GM13977 (cell line): ENCODE data around the gene TRPV4.
A peak's percentile ranks its signal among the peaks of the same experiment; 100 is the strongest.

Experiments
- DNase-seq: peaks from one replicate; pipeline ENCODE4 v3.0.0; 2012; ENCODE audit warnings: low spot score
- in situ Hi-C: fragments of 300-500 bp; cut with MboI; formaldehyde crosslinking; loops from one replicate; pipeline ENCODE4 v1.12.0; 2022; ENCODE audit warnings: low sequenced_read_pairs, low pct_unique_long_range_greater_than_20kb, mixed read lengths, inconsistent platforms; ENCODE audit not compliant: unreplicated experiment
- TF ChIP-seq, protein P1 (sequence below): IDR thresholded peaks from 2 replicates; pipeline ENCODE4 v1.5.1; 2012; ENCODE audit warnings: mild to moderate bottlenecking, control low read depth; ENCODE audit not compliant: insufficient read depth; ENCODE audit errors: extremely low read depth, missing control alignments

TRPV4 gene

GRCh38 chr12:109844983-109845823, 12.0 kb upstream of the TRPV4 start:
- in situ Hi-C loops, result no loop called here
- TF ChIP-seq, protein P1, sequence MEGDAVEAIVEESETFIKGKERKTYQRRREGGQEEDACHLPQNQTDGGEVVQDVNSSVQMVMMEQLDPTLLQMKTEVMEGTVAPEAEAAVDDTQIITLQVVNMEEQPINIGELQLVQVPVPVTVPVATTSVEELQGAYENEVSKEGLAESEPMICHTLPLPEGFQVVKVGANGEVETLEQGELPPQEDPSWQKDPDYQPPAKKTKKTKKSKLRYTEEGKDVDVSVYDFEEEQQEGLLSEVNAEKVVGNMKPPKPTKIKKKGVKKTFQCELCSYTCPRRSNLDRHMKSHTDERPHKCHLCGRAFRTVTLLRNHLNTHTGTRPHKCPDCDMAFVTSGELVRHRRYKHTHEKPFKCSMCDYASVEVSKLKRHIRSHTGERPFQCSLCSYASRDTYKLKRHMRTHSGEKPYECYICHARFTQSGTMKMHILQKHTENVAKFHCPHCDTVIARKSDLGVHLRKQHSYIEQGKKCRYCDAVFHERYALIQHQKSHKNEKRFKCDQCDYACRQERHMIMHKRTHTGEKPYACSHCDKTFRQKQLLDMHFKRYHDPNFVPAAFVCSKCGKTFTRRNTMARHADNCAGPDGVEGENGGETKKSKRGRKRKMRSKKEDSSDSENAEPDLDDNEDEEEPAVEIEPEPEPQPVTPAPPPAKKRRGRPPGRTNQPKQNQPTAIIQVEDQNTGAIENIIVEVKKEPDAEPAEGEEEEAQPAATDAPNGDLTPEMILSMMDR, result peak; percentile 99
- peak; percentile 94 for DNase-seq

- DNase-seq, result no peak
- in situ Hi-C loops, result no loop called here
Measured at GRCh38 chr12:109844091-109844490, 10.9 kb upstream of the TRPV4 start.

GRCh38 chr12:109842021-109842420, 8.8 kb upstream of the TRPV4 start:
- no peak for DNase-seq
- in situ Hi-C loops, result no loop called here
- TF ChIP-seq, protein P1, result no peak

More at GRCh38 chr12:109844091-109844490, 10.9 kb upstream of the TRPV4 start:
- TF ChIP-seq, protein P1, result no peak

GRCh38 chr12:109841356-109841755, 8.2 kb upstream of the TRPV4 start:
- no peak for DNase-seq
- in situ Hi-C loops, result no loop called here
- TF ChIP-seq, protein P1, result no peak

DNA sequence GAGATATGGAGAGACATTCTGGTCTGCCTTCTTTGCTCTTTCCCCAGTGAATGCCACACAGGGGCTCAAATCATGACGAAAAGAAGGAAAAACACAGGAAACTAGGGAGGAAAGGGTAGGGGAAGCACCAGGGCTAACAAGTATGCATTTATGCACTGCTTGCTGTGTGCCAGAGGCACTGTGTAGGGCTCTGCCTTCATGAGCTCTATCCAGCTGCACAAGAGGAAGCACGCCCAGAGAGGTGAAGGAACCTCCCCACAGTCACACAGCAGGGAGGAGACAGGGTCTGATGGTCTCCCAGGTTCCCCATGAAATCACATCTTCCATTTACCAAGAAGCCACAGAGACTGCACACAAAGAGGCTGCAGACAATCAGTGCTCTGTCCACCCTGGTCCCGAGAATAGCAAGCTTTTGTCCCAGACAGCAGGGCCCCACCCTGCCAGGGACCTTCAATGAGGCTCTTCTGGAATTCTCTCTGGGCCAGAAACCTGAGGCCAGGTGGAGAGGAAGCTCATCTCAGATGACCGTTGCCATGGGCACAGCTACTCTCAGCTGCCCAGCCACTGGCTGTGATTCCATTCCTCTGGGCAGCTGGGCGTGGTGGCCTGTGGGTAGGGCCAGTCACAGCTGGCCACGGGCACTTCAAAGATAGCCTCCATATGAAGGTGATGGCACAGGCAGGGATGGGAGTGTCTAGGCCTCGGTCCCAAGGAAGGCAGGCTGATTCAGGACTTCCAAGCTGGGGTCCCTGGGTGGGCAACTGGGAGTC, 7.3 kb upstream of the TRPV4 start:
- TF ChIP-seq, protein P1, result no peak
- in situ Hi-C loops, result no loop called here
- no peak for DNase-seq

GRCh38 chr12:109839444-109839843, 6.2 kb upstream of the TRPV4 start:
- TF ChIP-seq, protein P1, result no peak
- in situ Hi-C loops, result no loop called here

More at GRCh38 chr12:109839444-109839843, 6.2 kb upstream of the TRPV4 start:
- no peak for DNase-seq
